22Rv1 (cell line): ENCODE measurements around the gene SCFD2.

ENCODE experiments used
- CTCF ChIP-seq: fragments of 450-650 bp; IDR thresholded peaks from 2 replicates; pipeline ENCODE4 v1.5.1; 2017; ENCODE audit warnings: mild to moderate bottlenecking
- ZFX ChIP-seq: fragments of 450-650 bp; IDR thresholded peaks from 2 replicates; pipeline ENCODE4 v1.6.1; 2017; ENCODE audit warnings: antibody characterized with exemption, borderline replicate concordance

GRCh38 chr4:53361451-53361850 lies 4.4 kb downstream of the SCFD2 start:
- TF ChIP-seq CTCF = no peak
- no peak for TF ChIP-seq ZFX
